GM12864 (cell line): ENCODE results near the gene EID2.

ENCODE experiments used
- DNase-seq: peaks from one replicate; pipeline ENCODE4 v3.0.0-alpha.2; 2011; ENCODE audit warnings: low read depth
- H3K4me3 ChIP-seq: 2 replicates; pipeline ENCODE4 v1.5.1; 2011; ENCODE audit warnings: mild to moderate bottlenecking, low read depth, low read length, control low read depth
- CTCF ChIP-seq: IDR thresholded peaks from 2 replicates; pipeline ENCODE4 v1.5.1; 2011; ENCODE audit warnings: low read depth, mild to moderate bottlenecking, moderate library complexity, low read length, control low read depth, inconsistent platforms; ENCODE audit errors: missing control alignments

EID2 gene

GRCh38 chr19:39539518-39540332 is at the start of gene EID2:
EID2 (minus strand) TSS chr19:39540161; CDS start chr19:39540079, 82 bp downstream.
- H3K4me3 ChIP-seq, result peak within 1 kb of the TSS; percentile 88
- TF ChIP-seq CTCF, result peak; percentile 82
- DNase-seq, result peak; percentile 82

GRCh38 chr19:39588066-39588465 is 48.1 kb upstream of the EID2 start:
- no peak overlapping the region for H3K4me3 ChIP-seq
- TF ChIP-seq CTCF, result no peak
- DNase-seq, result no peak

GRCh38 chr19:39587496-39587895 is 47.5 kb upstream of the EID2 start:
- DNase-seq, result no peak
- no peak overlapping the region for H3K4me3 ChIP-seq
- TF ChIP-seq CTCF, result no peak

GRCh38 chr19:39582891-39583625 is 43.1 kb upstream of the EID2 start:
- no peak overlapping the region for H3K4me3 ChIP-seq
- no peak for TF ChIP-seq CTCF
- DNase-seq, result peak; percentile 38

GRCh38 chr19:39582442-39582841 is 42.5 kb upstream of the EID2 start:
- TF ChIP-seq CTCF, result no peak
- H3K4me3 ChIP-seq, result no peak overlapping the region
- no peak for DNase-seq

- DNase-seq, result no peak
- H3K4me3 ChIP-seq, result no peak overlapping the region
- TF ChIP-seq CTCF, result no peak
Measured at GRCh38 chr19:39568604-39569003, 28.6 kb upstream of the EID2 start.
